Activated naive CD4-positive, alpha-beta T cell treated with anti-CD3 and anti-CD28 coated beads, Interleukin-2, amount 50 U/mL, for 72 hours (primary cell): ENCODE data around the gene CADPS. TPM values are rescaled to one million over a fixed set of nuclear protein-coding genes. Genes with fewer than 3 reads are reported as not detected.

Experiments
- ATAC-seq, 2 donors: fragments of 150-1000 bp; cut with Tn5 transposase; 2 replicates each; pipeline ENCODE4 v1.10.0; 2021; ENCODE audit warnings: mild to moderate bottlenecking in 2 of 2, moderate library complexity in 2 of 2
- DNase-seq, 2 donors: peaks; one replicate each; pipeline ENCODE4 v3.0.0; 2021 to 2022; ENCODE audit warnings: low spot score in 2 of 2
- H3K27ac Mint-ChIP-seq, 2 donors: one replicate each; pipeline ENCODE4 v1.8.0; 2022; ENCODE audit warnings: mild to moderate bottlenecking in 2 of 2, mixed read lengths in 2 of 2
- H3K36me3 Mint-ChIP-seq, 2 donors: one replicate each; pipeline ENCODE4 v1.8.0; 2022; ENCODE audit warnings: mixed read lengths in 2 of 2
- H3K9me3 Mint-ChIP-seq, 2 donors: one replicate each; pipeline ENCODE4 v1.8.0; 2022; ENCODE audit warnings: mixed read lengths in 2 of 2
- total RNA-seq, 2 donors: library from RNA; stranded (reverse); gene quantifications; one replicate each; pipeline ENCODE4 v1.2.3, GENCODE V29; 2022

Gene CADPS
- total RNA-seq, result not detected

DNA sequence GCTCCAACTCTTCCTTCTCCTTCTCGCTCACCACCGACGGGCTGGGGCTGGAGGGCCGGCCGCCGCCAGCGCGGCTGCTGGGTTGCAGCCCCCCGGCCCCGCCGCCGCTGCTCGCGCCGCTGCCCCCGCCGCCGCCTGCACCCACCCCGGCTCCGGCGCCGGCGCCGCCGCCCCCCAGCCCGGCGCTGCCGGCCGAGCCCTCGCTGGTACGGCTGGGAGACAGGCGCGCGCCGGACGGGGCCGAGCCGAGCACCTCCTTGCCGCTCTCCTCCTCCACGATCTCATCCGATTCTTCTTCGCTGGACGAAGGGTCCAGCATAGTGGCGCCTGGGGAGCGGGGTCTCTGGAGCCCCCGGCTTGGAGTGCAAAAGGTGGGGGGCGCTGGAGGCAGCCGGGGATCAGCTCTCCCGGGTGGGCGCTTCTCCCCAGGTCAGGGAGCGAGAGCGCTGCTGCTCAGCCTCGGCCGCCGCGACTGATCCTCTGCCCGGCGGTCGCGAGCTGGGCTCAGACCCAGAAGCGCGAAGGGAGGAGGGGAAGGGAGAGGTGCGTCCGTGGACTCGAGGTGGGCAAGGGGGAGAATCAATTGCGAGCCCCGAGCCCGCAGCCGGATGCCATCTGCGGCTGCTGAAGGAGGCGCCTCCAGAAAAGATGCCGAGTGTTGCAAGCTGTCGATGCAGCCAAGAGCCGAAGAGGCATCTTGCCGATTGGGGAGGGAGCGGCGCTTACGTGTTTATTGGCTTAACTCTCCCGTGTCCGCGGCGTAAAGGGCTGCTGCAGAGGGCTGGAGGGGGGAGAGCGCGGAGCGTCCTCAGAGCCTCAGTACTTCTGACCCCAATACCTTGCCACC, at the start of gene CADPS:
TSS of gene CADPS (minus strand) at position 706 of the 847 bp plus-strand sequence. CDS start at position 319, 387 bp downstream.
- ATAC-seq (no peak), DNase-seq (no peak)
- peaks cover 5 to 24% of the 10 kb centered on the region in 2 donors for H3K36me3 Mint-ChIP-seq
- no peak within 1 kb of the TSS for H3K27ac Mint-ChIP-seq
- peaks cover 6 to 13% of the 10 kb centered on the region in 2 donors for H3K9me3 Mint-ChIP-seq

DNA sequence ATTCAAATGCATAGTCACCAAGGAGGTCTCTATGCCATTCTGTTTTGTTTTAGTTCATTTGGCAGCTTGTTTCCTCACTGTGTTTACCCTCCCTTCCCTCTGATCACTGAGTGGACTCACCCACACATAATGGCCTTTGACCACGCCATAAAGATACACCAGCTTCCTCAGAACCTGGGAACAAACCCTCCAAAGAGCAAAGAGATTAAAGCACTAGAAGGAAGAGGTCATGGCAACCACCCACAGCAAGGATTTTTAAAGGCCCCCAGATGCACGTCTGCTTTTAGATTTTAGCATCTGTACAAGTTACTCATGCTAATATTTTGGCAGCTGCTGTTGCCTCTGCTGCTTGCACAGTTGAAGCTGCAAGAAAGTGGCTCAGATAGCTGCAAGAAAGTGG, 47.9 kb upstream of the CADPS start:
- ATAC-seq (no peak), DNase-seq (no peak)
- Mint-ChIP-seq H3K36me3 (no peaks in the 10 kb centered on the region), H3K27ac (no peak overlapping the region), H3K9me3 (peaks cover 4 to 11% of the 10 kb centered on the region in 2 donors)

DNA sequence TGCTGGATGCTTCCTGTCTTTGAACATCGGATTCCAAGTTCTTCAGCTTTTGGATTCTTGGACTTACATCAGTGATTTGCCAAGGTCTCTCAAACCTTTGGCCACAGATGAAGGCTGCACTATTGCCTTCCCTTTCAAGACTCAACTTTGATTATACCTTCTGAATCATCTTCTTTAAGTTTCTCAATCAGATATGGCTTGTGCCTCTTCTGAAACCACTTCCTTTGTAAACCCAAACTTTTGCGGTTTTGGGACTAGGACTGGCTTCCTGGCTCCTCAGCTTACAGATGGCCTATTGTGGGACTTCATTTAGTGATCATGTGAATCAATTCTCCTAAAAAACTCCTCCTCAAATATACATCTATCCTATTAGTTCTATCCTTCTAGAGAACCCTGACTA, 47.1 kb upstream of the CADPS start:
- peaks cover 0 to 17% of the 10 kb centered on the region in 2 donors for H3K9me3 Mint-ChIP-seq
- no peak for DNase-seq
- no peaks in the 10 kb centered on the region for H3K36me3 Mint-ChIP-seq
- no peak for ATAC-seq
- H3K27ac Mint-ChIP-seq, result no peak overlapping the region

DNA sequence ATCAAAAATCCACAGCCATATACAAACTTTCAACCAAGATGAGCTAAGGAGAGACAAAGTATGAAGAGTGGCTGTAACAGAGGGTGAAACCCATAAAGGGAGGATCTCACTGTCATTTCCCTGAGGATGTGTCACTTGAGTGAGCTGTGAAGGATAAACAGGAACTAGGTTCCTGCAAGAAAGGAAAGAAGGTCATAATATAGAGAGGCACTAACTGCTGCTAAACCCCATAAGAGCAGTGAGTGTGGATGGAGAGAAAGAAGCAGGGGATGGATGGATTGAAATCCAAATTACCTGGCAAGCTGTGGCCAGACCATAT, 45.2 kb upstream of the CADPS start:
- H3K9me3 Mint-ChIP-seq, result peaks cover 8 to 25% of the 10 kb centered on the region in 2 donors
- no peaks in the 10 kb centered on the region for H3K36me3 Mint-ChIP-seq
- H3K27ac Mint-ChIP-seq, result no peak overlapping the region
- no peak for DNase-seq
- no peak for ATAC-seq

DNA sequence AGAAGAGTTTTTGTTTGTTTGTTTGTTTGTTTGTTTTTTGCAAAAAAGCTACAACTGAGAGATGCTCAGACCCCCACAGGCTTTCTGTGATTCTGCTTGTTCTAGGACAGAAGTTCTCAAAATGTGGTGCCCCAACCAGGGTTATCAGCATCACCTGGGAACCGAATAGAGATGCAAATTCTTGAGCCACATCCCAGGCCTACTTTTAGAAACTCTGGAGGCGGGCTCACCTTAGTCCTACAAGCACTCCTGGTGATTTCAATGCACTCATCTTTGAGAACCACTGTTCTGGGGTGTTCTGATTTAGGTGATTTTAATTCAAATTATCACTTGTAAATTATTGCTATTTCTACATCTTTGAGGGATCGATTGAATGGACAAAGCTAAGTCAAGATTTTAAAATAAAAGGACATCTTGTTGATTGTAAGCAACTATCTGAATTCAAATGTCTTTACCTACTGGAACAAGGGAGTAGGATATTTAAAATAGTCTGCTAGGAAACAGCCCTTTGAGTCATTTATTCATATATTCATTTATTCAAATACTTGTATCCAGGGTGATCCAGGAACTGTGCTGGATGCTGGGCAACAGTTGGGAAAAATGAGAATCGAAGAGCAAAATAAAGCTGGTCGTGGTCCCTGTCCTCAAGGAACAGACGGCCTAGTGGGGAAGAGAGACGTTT, 44.7 kb upstream of the CADPS start:
- Mint-ChIP-seq H3K9me3 (peaks cover 8 to 25% of the 10 kb centered on the region in 2 donors), H3K27ac (no peak overlapping the region), H3K36me3 (no peaks in the 10 kb centered on the region)
- ATAC-seq, result no peak
- no peak for DNase-seq

DNA sequence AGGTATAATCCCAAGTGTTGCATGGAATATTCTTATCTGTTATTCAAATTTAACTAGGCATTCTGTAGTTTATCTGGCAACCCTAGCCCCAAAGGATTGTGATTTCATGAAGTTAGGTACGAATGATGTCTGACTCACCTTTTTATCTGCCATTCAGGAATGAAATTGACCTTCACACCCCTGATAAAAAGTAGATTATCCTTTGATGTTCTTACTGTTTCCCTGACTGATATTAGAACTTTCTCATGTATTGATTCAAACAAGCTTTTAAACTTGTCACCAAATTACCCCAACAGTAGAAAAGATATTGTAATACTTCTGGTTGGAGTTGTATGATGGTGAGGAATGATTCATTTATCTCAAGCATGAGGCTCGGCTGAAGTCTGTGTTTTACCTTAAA, 43.6 kb upstream of the CADPS start:
- H3K27ac Mint-ChIP-seq, result no peak overlapping the region
- H3K9me3 Mint-ChIP-seq, result peaks cover 9 to 25% of the 10 kb centered on the region in 2 donors
- H3K36me3 Mint-ChIP-seq, result no peaks in the 10 kb centered on the region
- ATAC-seq (no peak), DNase-seq (no peak)

DNA sequence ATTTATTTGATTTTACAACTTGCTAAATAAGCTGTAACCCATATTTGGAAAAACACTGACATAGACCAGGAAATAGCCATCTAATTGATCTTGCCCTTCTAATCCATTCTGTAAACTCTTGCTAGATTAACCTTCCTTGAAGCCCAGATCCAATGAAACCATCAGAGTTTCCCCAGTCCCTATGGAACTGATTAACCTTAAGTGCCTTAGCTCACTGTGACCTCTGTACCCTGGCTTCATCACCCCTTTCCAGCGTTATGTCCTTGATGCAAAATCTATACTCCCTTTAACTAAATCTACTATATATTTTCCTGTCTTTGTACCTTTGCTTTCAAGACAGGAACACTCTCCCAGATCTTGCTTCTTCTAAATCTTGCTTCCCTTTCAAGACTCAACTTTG, 42.9 kb upstream of the CADPS start:
- no peaks in the 10 kb centered on the region for H3K36me3 Mint-ChIP-seq
- H3K27ac Mint-ChIP-seq, result no peak overlapping the region

DNA sequence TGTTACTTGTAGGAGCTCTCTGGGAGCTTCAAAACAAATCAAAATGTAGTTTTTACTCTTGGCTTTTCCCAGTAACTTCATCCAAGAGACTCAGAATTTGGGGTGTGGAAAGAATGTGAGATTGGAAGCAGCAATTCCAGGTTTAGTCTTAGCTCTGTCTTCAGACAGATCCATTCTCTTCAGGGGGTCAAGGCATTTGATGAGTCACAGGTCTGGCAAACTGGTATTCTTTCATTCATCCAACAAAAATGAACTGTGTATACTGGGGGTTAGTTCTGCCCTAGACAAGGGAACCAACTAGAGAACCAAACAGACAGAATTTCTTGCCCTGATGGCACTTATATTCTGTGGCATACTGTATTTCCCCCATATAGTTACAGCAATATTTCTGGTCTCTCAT, 36.3 kb upstream of the CADPS start:
- DNase-seq (no peak), ATAC-seq (no peak)
- Mint-ChIP-seq H3K27ac (no peak overlapping the region), H3K36me3 (no peaks in the 10 kb centered on the region), H3K9me3 (peaks cover 3 to 14% of the 10 kb centered on the region in 2 donors)

More for the DNA sequence above, 42.9 kb upstream of the CADPS start:
- ATAC-seq (no peak), DNase-seq (no peak)
- peaks cover 11 to 25% of the 10 kb centered on the region in 2 donors for H3K9me3 Mint-ChIP-seq

DNA sequence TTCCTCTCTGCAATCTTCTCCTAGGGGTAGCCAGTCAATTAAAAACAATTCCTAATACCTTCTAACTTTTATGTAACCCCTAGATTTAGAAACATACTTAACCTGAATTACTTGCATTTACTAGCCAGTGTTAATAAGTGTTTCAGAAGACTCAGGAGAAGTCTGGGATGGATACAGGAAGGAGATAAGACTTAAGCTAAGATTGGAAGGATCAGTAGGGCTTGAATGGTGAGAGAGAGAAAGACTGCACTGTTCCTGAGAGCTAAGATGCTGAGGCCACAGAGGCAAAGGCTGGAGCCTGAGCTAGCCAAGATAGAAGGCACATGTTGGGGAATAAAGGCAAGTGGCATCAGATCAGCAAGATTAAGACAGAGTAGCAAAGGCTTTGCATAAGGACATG, 30.1 kb upstream of the CADPS start:
- no peak overlapping the region for H3K27ac Mint-ChIP-seq
- DNase-seq, result no peak
- ATAC-seq, result no peak
- peaks cover 5 to 11% of the 10 kb centered on the region in 2 donors for H3K9me3 Mint-ChIP-seq
- no peaks in the 10 kb centered on the region for H3K36me3 Mint-ChIP-seq

DNA sequence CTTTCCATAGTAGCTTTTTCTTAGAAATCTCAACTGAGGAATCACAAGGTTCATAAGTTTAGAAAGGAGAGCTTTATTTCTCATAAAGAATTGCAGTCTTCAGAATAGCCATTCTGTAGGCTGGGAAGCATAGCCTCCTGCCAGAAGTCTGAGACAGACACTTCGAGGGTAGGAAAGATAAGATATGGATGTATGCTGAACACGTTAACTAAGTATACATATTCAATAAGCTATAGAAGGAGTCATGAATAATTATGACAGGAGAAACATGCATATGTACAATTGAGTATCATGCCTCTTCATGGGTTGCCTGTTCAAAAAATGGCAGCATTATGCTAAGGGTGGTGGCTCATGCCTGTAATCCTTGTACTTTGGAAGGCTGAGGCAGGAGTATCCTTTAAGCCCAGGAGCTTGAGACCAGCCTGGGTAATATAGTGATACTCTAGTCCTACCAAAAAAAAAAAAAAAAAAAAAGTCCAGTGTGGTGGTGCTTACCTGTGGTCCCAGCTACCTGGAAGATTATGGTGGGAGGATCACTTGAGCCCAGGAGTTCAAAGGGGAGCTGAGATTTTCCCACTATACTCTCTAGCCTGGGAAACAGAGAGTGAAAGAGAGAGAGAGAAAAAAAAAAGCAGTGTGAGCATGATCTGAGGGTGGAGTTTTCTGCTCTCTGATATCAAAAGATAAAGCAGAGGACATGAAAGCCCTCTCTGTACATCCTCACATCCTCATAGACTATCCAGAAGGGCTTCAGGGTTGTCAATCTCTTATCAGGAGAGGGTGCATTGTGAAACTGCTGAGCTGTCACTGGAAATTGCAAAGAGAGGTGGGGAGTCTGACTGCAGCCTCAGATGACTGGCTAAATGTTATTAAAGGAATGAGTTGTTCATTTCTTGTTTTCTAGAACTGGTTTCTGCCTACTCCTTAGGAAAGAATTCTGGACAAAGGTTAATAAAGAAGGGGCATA, 23.6 kb upstream of the CADPS start:
- Mint-ChIP-seq H3K9me3 (peaks cover 5 to 6% of the 10 kb centered on the region in 2 donors), H3K27ac (no peak overlapping the region), H3K36me3 (no peaks in the 10 kb centered on the region)
- DNase-seq, result no peak
- ATAC-seq, result no peak

DNA sequence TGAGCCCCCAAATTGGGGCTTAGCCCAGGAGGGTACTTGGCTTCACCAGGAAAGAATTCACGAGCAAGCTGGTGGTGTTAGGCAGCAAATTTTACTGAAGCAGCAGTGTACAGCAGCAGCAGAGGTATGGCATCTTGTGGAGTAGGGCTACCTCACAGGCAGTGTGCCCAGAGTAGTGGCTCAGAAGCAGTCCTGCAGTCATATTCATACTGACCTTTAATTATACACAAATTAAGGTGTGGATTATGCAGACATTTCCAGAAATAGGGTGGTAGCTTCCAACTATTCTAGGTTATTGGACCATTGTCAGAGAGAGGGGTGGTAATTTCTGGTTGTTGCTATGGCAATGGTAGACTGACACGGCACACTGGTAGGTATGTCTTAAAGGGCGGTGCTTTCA, 20.7 kb upstream of the CADPS start:
- H3K27ac Mint-ChIP-seq, result no peak overlapping the region
- no peaks in the 10 kb centered on the region for H3K36me3 Mint-ChIP-seq
- ATAC-seq, result no peak
- H3K9me3 Mint-ChIP-seq, result peaks cover 5 to 6% of the 10 kb centered on the region in 2 donors
- DNase-seq, result no peak

DNA sequence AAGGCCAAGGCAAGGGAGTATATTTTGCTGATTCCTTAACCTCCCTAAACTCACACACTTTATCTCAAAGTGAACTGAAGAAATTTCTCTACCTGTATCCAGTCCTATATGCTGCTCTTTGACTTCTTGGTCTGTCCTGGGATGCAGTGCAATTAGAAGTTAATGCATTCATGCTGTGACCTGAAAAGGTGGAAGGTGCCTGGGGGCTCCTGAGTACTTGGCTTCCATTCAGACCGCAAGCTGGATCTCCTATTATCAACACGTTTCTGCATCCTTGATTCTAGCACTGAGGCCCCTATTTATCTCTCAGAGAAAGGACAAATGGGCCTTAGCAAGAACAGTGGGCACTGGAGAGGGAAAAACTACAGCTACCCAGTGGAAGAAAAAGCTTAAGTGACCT, 17.7 kb upstream of the CADPS start:
- DNase-seq (no peak), ATAC-seq (no peak)
- peaks cover 0 to 6% of the 10 kb centered on the region in 2 donors for H3K36me3 Mint-ChIP-seq
- H3K9me3 Mint-ChIP-seq, result peaks cover 11 to 15% of the 10 kb centered on the region in 2 donors
- no peak overlapping the region for H3K27ac Mint-ChIP-seq

DNA sequence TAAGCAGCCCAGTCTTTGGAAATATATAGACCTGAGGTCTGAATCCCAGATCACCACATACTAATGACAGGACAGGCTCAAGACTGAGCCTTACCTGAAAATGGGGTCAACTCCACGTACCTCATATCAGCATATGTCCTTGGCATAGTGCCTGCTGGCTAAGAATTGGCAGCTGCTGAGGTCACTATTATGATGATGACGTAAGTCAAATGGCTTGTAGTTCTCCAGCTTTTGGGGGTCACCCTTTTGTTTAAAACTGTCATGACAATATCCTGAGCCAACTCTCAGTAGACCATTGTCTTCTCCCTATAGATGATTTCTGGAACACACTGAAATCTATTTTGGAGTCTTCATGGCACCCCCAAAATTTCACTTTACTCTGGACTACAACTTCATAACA, 16.8 kb upstream of the CADPS start:
- Mint-ChIP-seq H3K36me3 (peaks cover 0 to 6% of the 10 kb centered on the region in 2 donors), H3K9me3 (peaks cover 11 to 16% of the 10 kb centered on the region in 2 donors), H3K27ac (no peak overlapping the region)
- DNase-seq (no peak), ATAC-seq (no peak)

DNA sequence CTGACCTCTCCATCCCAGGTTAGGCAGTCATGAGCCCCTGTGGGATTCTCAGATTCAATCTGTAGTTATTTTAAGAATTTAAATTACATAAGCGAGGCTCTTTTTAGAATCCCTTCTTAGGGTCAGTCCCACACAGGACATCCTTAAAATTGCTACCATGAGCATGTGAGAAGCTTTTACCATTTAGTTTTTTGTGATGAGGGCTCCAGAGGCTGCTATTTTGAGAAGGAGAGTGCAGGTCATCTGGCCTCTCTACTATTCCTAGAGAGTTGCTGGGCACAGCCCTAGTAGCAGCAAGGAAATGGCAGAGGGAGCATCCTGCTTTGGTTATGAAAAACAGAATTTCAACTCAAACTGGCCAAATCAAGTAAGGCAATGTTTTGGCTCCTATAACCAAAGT, 13.6 kb upstream of the CADPS start:
- H3K36me3 Mint-ChIP-seq, result peaks cover 0 to 6% of the 10 kb centered on the region in 2 donors
- H3K9me3 Mint-ChIP-seq, result peaks cover 6 to 14% of the 10 kb centered on the region in 2 donors
- DNase-seq, result no peak
- ATAC-seq, result no peak
- no peak overlapping the region for H3K27ac Mint-ChIP-seq

DNA sequence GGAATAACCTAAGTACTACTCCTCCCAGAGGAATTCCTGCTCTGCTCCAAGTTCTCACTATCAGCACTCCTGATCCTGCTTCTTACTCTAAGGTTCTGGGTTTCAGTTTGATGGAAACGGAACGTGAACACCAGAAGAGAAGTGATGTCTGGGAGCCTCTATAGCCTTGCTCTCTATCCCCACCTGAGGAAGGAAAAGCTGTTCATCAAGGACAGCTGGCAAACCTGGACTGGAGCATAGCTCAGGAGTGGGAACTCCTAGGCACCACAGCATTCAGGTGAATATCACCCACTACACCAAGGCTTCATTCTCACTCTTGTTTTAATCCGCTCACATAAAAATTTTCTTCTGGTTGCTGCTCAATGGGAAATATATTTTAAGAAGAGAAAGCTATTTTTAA, 13.0 kb upstream of the CADPS start:
- no peak for DNase-seq
- peaks cover 6 to 14% of the 10 kb centered on the region in 2 donors for H3K9me3 Mint-ChIP-seq
- no peak overlapping the region for H3K27ac Mint-ChIP-seq
- H3K36me3 Mint-ChIP-seq, result peaks cover 0 to 6% of the 10 kb centered on the region in 2 donors
- ATAC-seq, result no peak

DNA sequence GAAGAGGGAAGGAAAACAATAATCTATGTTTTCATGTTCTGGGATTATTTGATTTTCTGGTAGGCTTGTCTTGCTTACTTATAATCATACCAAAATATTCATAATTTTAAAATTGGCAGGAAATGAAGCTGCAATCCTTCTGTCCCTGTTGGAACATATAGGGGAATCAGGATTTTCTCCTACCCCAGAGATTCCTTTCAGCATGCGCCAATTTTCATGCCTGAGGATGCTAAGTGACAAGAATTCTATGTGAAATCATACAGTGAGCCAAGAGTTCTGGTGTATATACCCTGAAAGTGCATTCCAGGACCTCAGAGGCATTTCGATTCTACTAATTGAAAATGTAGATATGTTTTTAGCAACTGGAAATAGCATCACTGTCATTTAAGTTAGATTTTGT, 9.9 kb upstream of the CADPS start:
- no peak for DNase-seq
- no peak overlapping the region for H3K27ac Mint-ChIP-seq
- H3K36me3 Mint-ChIP-seq, result peaks cover 0 to 6% of the 10 kb centered on the region in 2 donors
- no peak for ATAC-seq
- peaks cover 11 to 14% of the 10 kb centered on the region in 2 donors for H3K9me3 Mint-ChIP-seq
